GM11168 (cell line): ENCODE results near the gene FKBP2.

ENCODE experiments used
- in situ Hi-C: fragments of 300-500 bp; cut with MboI; formaldehyde crosslinking; loops from one replicate; pipeline ENCODE4 v1.12.0; 2022; ENCODE audit warnings: low sequenced_read_pairs; ENCODE audit not compliant: unreplicated experiment

FKBP2 gene

GRCh38 chr11:64218628-64219353 lies 22.1 kb upstream of the FKBP2 start:
- in situ Hi-C loops: no loop called here

- in situ Hi-C loops: no loop called here
These were observed 21.6 kb upstream of the FKBP2 start for GRCh38 chr11:64219354-64219684.

GRCh38 chr11:64219755-64220154 lies 21.1 kb upstream of the FKBP2 start:
- in situ Hi-C loops: no loop called here

GRCh38 chr11:64220271-64220670 lies 20.6 kb upstream of the FKBP2 start:
- in situ Hi-C loops: no loop called here

GRCh38 chr11:64220798-64221197 lies 20.1 kb upstream of the FKBP2 start:
- in situ Hi-C loops: no loop called here

- in situ Hi-C loops: no loop called here
These were observed 18.3 kb upstream of the FKBP2 start for GRCh38 chr11:64222651-64223000.

- in situ Hi-C loops: no loop called here
These were observed 17.8 kb upstream of the FKBP2 start for GRCh38 chr11:64223001-64223651.

GRCh38 chr11:64224151-64224890 lies 16.6 kb upstream of the FKBP2 start:
- in situ Hi-C loops: no loop called here

GRCh38 chr11:64224891-64225607 lies 15.8 kb upstream of the FKBP2 start:
- in situ Hi-C loops: no loop called here

- in situ Hi-C loops: no loop called here
These were observed 15.0 kb upstream of the FKBP2 start, which contains the start of the genes NUDT22 and TRPT1 for GRCh38 chr11:64225608-64226506. Gene NUDT22 (plus strand): TSS chr11:64226274. CDS start chr11:64226653, 379 bp downstream. Gene TRPT1 (minus strand): TSS chr11:64226186. CDS start chr11:64225860, 326 bp downstream.

- in situ Hi-C loops: no loop called here
These were observed 14.3 kb upstream of the FKBP2 start for GRCh38 chr11:64226507-64227051.

GRCh38 chr11:64227405-64227956 lies 13.4 kb upstream of the FKBP2 start:
- in situ Hi-C loops: no loop called here

GRCh38 chr11:64229090-64229743 lies 11.7 kb upstream of the FKBP2 start:
- in situ Hi-C loops: no loop called here

GRCh38 chr11:64229744-64230170 lies 11.1 kb upstream of the FKBP2 start:
- in situ Hi-C loops: no loop called here

GRCh38 chr11:64230171-64230984 lies 10.5 kb upstream of the FKBP2 start, which contains the start of gene DNAJC4:
Gene DNAJC4 (plus strand): TSS chr11:64230548. CDS start chr11:64230855, 307 bp downstream.
- in situ Hi-C loops: no loop called here

GRCh38 chr11:64230985-64231365 lies 9.9 kb upstream of the FKBP2 start:
- in situ Hi-C loops: no loop called here

- in situ Hi-C loops: no loop called here
These were observed 9.3 kb upstream of the FKBP2 start for GRCh38 chr11:64231546-64231945.
